HepG2 (cell line): Measurements from ENCODE around the gene ATP7B. TPM values are rescaled to one million over a fixed set of nuclear protein-coding genes. Genes with fewer than 3 reads are reported as not detected.

Experiments
- ADNP ChIP-seq: sonication (generic); formaldehyde crosslinking; IDR thresholded peaks from 2 replicates; pipeline ENCODE4 v1.4.0; 2020; ENCODE audit warnings: missing genetic modification reagents
- ELF4 ChIP-seq: sonication (generic); formaldehyde crosslinking; IDR thresholded peaks from 2 replicates; pipeline ENCODE4 v1.5.0; 2020; ENCODE audit warnings: missing genetic modification reagents, mild to moderate bottlenecking, moderate library complexity, borderline replicate concordance
- EP300 ChIP-seq, 3 experiments: sonication (generic) in 1 of 3; formaldehyde crosslinking in 1 of 3; IDR thresholded peaks; 2 replicates each; pipeline versions ENCODE4 v1.5.1 to v1.6.1; 2011 to 2020; ENCODE audit warnings: low read depth in 2 of 3, low read length in 2 of 3, borderline replicate concordance in 1 of 3, improper control_type of control experiment in 1 of 3, mild to moderate bottlenecking in 1 of 3, missing genetic modification reagents in 1 of 3, moderate library complexity in 1 of 3
- GFI1 ChIP-seq: sonication (generic); formaldehyde crosslinking; IDR thresholded peaks from 2 replicates; pipeline ENCODE4 v1.5.0; 2020; ENCODE audit warnings: missing genetic modification reagents, mild to moderate bottlenecking, borderline replicate concordance
- HOXA9 ChIP-seq: sonication (generic); formaldehyde crosslinking; IDR thresholded peaks from 2 replicates; pipeline ENCODE4 v1.8.1; 2022; ENCODE audit warnings: missing genetic modification reagents, mild to moderate bottlenecking, moderate library complexity, borderline replicate concordance
- KLF11 ChIP-seq: IDR thresholded peaks from 2 replicates; pipeline ENCODE4 v1.6.1; 2016; ENCODE audit warnings: missing compliant biosample characterization
- KLF16 ChIP-seq, 2 experiments: sonication (generic) in 1 of 2; formaldehyde crosslinking in 1 of 2; IDR thresholded peaks; 2 replicates each; pipeline versions ENCODE4 v1.6.1 to v1.8.0; 2016 to 2023; ENCODE audit warnings: missing genetic modification reagents in 2 of 2, missing compliant biosample characterization in 1 of 2
- KMT2B ChIP-seq: IDR thresholded peaks from 2 replicates; pipeline ENCODE4 v1.6.1; 2016; ENCODE audit warnings: missing genetic modification reagents, missing compliant biosample characterization
- MATR3 ChIP-seq: sonication (generic); formaldehyde crosslinking; IDR thresholded peaks from 2 replicates; pipeline ENCODE4 v1.4.0; 2020; ENCODE audit warnings: missing genetic modification reagents
- MED8 ChIP-seq: sonication (generic); formaldehyde crosslinking; IDR thresholded peaks from 2 replicates; pipeline ENCODE4 v1.8.1; 2023; ENCODE audit warnings: mild to moderate bottlenecking, missing genetic modification reagents; ENCODE audit not compliant: insufficient replicate concordance
- NFE2L1 ChIP-seq: sonication (generic); formaldehyde crosslinking; IDR thresholded peaks from 2 replicates; pipeline ENCODE4 v1.4.0; 2020; ENCODE audit warnings: missing genetic modification reagents, mild to moderate bottlenecking, borderline replicate concordance
- SETDB1 ChIP-seq: sonication (generic); formaldehyde crosslinking; IDR thresholded peaks from 2 replicates; pipeline ENCODE4 v1.5.1; 2020; ENCODE audit warnings: missing genetic modification reagents, mild to moderate bottlenecking, borderline replicate concordance
- SRSF1 ChIP-seq: fragments of 200-400 bp; formaldehyde crosslinking; optimal IDR thresholded peaks from 2 replicates; pipeline ENCODE3; 2017; ENCODE audit warnings: mild to moderate bottlenecking, low read depth, low read length, moderate library complexity
- STAG1 ChIP-seq: sonication (generic); formaldehyde crosslinking; IDR thresholded peaks from 2 replicates; pipeline ENCODE4 v1.4.0; 2020; ENCODE audit warnings: missing genetic modification reagents
- TMF1 ChIP-seq: sonication (generic); formaldehyde crosslinking; IDR thresholded peaks from 2 replicates; pipeline ENCODE4 v1.8.1; 2022; ENCODE audit warnings: low read depth, missing genetic modification reagents
- ZNF235 ChIP-seq: sonication (generic); formaldehyde crosslinking; IDR thresholded peaks from 2 replicates; pipeline ENCODE4 v1.8.1; 2023; ENCODE audit warnings: mild to moderate bottlenecking, missing genetic modification reagents, borderline replicate concordance
- ZNF530 ChIP-seq: sonication (generic); formaldehyde crosslinking; IDR thresholded peaks from 2 replicates; pipeline ENCODE4 v1.5.0; 2020; ENCODE audit warnings: low read depth, mild to moderate bottlenecking, missing genetic modification reagents
- ZNF644 ChIP-seq: IDR thresholded peaks from 2 replicates; pipeline ENCODE4 v1.6.1; 2016; ENCODE audit warnings: low read depth
- ZSCAN21 ChIP-seq: sonication (generic); formaldehyde crosslinking; IDR thresholded peaks from 2 replicates; pipeline ENCODE4 v1.8.0; 2022; ENCODE audit warnings: mild to moderate bottlenecking, missing genetic modification reagents, moderate library complexity, borderline replicate concordance
- polyA plus RNA-seq, 8 experiments: library from polyadenylated mRNA; depleted of rRNA in 3 of 8; stranded (reverse) in 7 of 8; unstranded in 1 of 8; fragments of >200 nt; fragmentation: Illumina TruSeq in 4 of 8; extraction: Trizol in 4 of 8; gene quantifications; 2 replicates each; pipeline versions ENCODE4 v1.2.1 to v1.2.3, GENCODE V29; 2011 to 2016; ENCODE audit warnings: low read depth in 4 of 8, missing spikeins in 1 of 8, mixed read lengths in 1 of 8; ENCODE audit not compliant: insufficient read depth in 1 of 8
- total RNA-seq, 5 experiments: library from RNA; depleted of rRNA; stranded (reverse); fragments of >200 nt; fragmentation: Illumina TruSeq; extraction: Trizol; gene quantifications; 2 replicates each; pipeline ENCODE4 v1.2.3, GENCODE V29; 2016; ENCODE audit warnings: low read depth in 1 of 5
- TF ChIP-seq, protein P1 (sequence below): sonication (generic); formaldehyde crosslinking; IDR thresholded peaks from 2 replicates; pipeline ENCODE4 v1.8.0; 2022; ENCODE audit warnings: missing genetic modification reagents, mild to moderate bottlenecking, inconsistent platforms, borderline replicate concordance
- TF ChIP-seq, protein P2 (sequence below): sonication (generic); formaldehyde crosslinking; IDR thresholded peaks from 2 replicates; pipeline ENCODE4 v1.4.0; 2020; ENCODE audit warnings: missing genetic modification reagents; ENCODE audit errors: not compliant biosample characterization
- TF ChIP-seq, protein P3 (sequence below): conservative IDR thresholded peaks from 2 replicates; pipeline ENCODE4 v1.6.1; 2018; ENCODE audit warnings: missing genetic modification reagents
- TF ChIP-seq, protein P4 (sequence below): sonication (generic); formaldehyde crosslinking; IDR thresholded peaks from 2 replicates; pipeline ENCODE4 v1.8.0; 2023; ENCODE audit warnings: mild to moderate bottlenecking, missing genetic modification reagents
- TF ChIP-seq, protein P5 (sequence below): sonication (generic); formaldehyde crosslinking; IDR thresholded peaks from 2 replicates; pipeline ENCODE4 v1.8.0; 2022; ENCODE audit warnings: mild to moderate bottlenecking, missing genetic modification reagents, moderate library complexity

ATP7B gene
- total and polyA plus RNA-seq, 2 of the 13 experiments (the other 11 are each of a cell fraction or from before 2014, with no cell fraction given) = 31.8 to 57.4 TPM

DNA sequence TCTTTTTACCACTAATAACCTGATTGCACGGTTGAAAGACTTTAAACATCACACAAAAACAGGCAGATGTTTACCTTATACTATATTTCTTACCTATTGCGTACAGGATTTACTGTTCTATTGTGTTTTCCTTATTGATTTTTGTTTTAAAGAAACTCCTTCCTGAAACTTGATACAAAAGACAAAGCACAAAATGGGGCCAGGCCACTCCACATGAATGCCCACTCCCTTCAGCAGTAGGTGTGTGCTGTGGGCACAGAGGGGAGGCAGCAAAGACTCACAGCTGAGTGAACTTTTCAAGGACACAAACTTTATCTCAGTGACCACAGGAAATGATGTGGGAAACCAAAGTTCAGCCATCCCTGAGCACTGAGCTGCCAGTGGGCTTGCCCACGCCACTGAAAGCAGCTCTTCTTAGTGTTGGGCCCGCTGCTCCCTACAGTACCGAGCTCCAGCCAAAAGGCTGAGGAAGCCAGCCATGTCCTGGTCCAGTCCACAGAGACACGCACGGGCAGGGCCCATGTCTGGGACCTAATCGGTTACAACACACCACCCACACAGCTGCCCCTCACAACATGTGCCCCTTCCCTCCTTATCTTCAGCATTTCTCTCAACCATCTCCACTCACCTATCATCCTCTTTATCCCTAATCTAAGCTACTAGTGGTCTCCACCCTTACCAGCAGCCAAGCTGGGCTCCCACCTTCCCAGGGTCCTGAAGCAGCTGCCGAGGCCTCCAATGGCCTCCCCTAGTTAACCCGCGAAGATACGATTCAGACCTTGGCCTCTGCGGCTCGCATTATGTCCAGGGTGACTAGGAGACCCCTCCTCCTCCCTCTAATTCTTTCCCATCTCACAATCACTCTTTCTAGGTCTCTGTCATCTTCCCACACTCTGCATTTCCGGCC is 39.5 kb downstream of the ATP7B start (continued):
- TF ChIP-seq KLF16 (CRISPR knock-in tag; IDR thresholded peaks at IDR 0.05) (no peak), HOXA9 (CRISPR knock-in tag) (no peak), ADNP (CRISPR knock-in tag) (no peak), ZNF530 (CRISPR knock-in tag) (no peak), ZNF644 (CRISPR knock-in tag) (peak; percentile 38; the same call in 1 of the 2 replicates), KMT2B (CRISPR knock-in tag) (no peak), ZSCAN21 (CRISPR knock-in tag) (no peak), GFI1 (no peak), MED8 (CRISPR knock-in tag) (no peak), SRSF1 (no peak), KLF11 (CRISPR knock-in tag) (no peak), STAG1 (peak; percentile 64), TMF1 (CRISPR knock-in tag) (no peak), EP300 (IDR thresholded peaks at IDR 0.05; ENCODE audit: low read depth in 2 of 2, low read length in 2 of 2) (peak in 1 of 2 experiments; percentile 28; a peak in 1 of 4 replicates), EP300 (CRISPR knock-in tag; IDR thresholded peaks at IDR 0.05; ENCODE audit: borderline replicate concordance) (0 out of 2 replicates have a peak, but pooled peaks have one; percentile 14), MATR3 (CRISPR knock-in tag) (no peak), ELF4 (CRISPR knock-in tag) (no peak), NFE2L1 (no peak), SETDB1 (no peak), ZNF235 (CRISPR knock-in tag) (no peak)
- TF ChIP-seq, protein P1, sequence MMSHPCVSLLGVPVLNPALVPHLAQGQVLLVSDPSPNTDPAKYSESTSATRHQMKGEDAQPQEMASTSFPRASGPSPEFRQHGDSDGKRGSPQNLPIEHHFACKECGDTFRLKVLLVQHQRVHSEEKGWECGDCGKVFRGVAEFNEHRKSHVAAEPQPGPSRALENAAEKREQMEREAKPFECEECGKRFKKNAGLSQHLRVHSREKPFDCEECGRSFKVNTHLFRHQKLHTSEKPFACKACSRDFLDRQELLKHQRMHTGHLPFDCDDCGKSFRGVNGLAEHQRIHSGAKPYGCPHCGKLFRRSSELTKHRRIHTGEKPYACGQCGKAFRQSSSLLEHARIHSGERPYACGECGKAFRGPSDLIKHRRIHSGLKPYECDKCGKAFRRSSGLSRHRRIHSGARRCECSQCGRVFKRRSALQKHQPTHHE = no peak
- TF ChIP-seq, protein P2, sequence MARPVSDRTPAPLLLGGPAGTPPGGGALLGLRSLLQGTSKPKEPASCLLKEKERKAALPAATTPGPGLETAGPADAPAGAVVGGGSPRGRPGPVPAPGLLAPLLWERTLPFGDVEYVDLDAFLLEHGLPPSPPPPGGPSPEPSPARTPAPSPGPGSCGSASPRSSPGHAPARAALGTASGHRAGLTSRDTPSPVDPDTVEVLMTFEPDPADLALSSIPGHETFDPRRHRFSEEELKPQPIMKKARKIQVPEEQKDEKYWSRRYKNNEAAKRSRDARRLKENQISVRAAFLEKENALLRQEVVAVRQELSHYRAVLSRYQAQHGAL (CRISPR knock-in tag) = no peak
- TF ChIP-seq, protein P3, sequence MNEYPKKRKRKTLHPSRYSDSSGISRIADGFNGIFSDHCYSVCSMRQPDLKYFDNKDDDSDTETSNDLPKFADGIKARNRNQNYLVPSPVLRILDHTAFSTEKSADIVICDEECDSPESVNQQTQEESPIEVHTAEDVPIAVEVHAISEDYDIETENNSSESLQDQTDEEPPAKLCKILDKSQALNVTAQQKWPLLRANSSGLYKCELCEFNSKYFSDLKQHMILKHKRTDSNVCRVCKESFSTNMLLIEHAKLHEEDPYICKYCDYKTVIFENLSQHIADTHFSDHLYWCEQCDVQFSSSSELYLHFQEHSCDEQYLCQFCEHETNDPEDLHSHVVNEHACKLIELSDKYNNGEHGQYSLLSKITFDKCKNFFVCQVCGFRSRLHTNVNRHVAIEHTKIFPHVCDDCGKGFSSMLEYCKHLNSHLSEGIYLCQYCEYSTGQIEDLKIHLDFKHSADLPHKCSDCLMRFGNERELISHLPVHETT (CRISPR knock-in tag) = no peak
- TF ChIP-seq, protein P4, sequence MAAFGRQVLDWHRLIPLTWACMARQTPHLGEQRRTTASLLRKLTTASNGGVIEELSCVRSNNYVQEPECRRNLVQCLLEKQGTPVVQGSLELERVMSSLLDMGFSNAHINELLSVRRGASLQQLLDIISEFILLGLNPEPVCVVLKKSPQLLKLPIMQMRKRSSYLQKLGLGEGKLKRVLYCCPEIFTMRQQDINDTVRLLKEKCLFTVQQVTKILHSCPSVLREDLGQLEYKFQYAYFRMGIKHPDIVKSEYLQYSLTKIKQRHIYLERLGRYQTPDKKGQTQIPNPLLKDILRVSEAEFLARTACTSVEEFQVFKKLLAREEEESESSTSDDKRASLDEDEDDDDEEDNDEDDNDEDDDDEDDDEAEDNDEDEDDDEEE (CRISPR knock-in tag) = no peak
- TF ChIP-seq, protein P5, sequence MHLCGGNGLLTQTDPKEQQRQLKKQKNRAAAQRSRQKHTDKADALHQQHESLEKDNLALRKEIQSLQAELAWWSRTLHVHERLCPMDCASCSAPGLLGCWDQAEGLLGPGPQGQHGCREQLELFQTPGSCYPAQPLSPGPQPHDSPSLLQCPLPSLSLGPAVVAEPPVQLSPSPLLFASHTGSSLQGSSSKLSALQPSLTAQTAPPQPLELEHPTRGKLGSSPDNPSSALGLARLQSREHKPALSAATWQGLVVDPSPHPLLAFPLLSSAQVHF = no peak
